Muscle of leg (tissue), 11 donors: ENCODE measurements around the gene TCF12. TPM values are rescaled to one million over a fixed set of nuclear protein-coding genes. Genes with fewer than 3 reads are reported as not detected.

Experiments used
- DNase-seq: peaks from one replicate; pipeline ENCODE4 v3.0.0; 2013
- H3K27ac ChIP-seq: one replicate; pipeline ENCODE4 v1.5.1; 2013; ENCODE audit warnings: mild to moderate bottlenecking, low read length, control low read depth
- H3K27me3 ChIP-seq: one replicate; pipeline ENCODE4 v1.6.1; 2013; ENCODE audit warnings: low read length; ENCODE audit not compliant: control insufficient read depth, insufficient read depth
- H3K36me3 ChIP-seq: one replicate; pipeline ENCODE4 v1.6.1; 2013; ENCODE audit warnings: low read length; ENCODE audit not compliant: control insufficient read depth, insufficient read depth
- H3K4me1 ChIP-seq: one replicate; pipeline ENCODE4 v1.6.1; 2013; ENCODE audit warnings: low read length; ENCODE audit not compliant: control insufficient read depth, insufficient read depth
- H3K4me3 ChIP-seq: one replicate; pipeline ENCODE4 v1.5.1; 2013; ENCODE audit warnings: low read length, control low read depth
- H3K9me3 ChIP-seq: replicated peaks from 2 replicates; pipeline ENCODE4 v1.6.1; 2013; ENCODE audit warnings: low read depth, low read length; ENCODE audit not compliant: control insufficient read depth
- WGBS: methylation state at CpG from one replicate; pipeline ENCODE4 v1.1.5; 2013; ENCODE audit warnings: missing lambda C conversion rate; ENCODE audit not compliant: insufficient coverage; 5-methylcytosine and 5-hydroxymethylcytosine counted together
- polyA plus RNA-seq, 8 donors: library from polyadenylated mRNA; unstranded; fragments of 120-200 nt; gene quantifications; one replicate each; pipeline versions ENCODE4 v1.2.1 to v1.2.3, GENCODE V29; 2013; ENCODE audit warnings: inconsistent platforms in 1 of 8, low replicate concordance in 1 of 8; ENCODE audit not compliant: insufficient read length in 8 of 8, insufficient read depth in 1 of 8
- total RNA-seq: library from RNA; stranded (reverse); fragments of 120-200 nt; gene quantifications from one replicate; pipeline ENCODE4 v1.2.4, GENCODE V29; 2013

Gene TCF12
- total and polyA plus RNA-seq, 9 donors = 79.1 to 147 (median 116) TPM

DNA sequence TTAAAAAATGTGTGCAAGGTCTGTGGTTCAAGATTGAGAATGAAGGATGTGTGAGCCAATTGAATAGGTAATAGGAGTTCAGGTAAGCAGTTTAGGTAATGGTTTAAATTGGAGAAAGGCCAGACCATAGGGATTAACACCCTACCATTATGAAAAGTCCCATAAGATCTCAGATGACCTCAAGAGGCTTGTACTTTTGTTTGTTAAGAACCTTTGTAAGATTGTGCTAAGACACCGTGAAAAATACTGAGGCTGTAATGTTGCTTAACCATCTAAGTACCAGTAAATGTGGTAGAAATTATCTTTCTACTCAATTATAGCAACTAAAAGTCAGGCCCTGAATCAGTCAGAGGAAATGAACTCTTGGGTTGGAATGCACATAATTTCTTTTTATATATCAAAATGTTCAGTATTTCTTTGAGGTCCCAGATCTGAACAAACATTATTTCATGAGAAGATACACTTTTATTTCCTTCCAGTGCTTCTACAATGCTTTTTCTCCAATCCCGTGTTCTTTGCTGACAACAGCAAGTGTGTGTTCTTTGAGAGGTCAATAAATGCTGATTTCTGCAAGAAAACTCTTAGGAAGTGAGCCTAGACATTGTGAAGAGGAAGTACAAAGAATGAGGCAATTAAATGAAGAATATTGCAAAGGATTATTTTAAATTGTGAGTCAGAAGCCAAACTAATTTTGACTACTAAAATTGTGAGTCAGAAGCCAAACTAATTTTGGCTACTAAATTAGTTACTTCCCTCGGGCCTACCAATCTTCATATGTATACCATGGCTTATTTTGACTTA, 66.4 kb downstream of the TCF12 start:
- H3K27me3 ChIP-seq = no peaks in the 10 kb centered on the region
- no CpG with 5 or more reads among the region's 3 CpGs for WGBS
- peak; percentile 52 for DNase-seq
- no peak overlapping the region for H3K4me3 ChIP-seq
- H3K27ac ChIP-seq = no peak overlapping the region
- H3K4me1 ChIP-seq = no peaks in the 10 kb centered on the region
- no peaks in the 10 kb centered on the region for H3K36me3 ChIP-seq
- no peaks in the 10 kb centered on the region for H3K9me3 ChIP-seq

DNA sequence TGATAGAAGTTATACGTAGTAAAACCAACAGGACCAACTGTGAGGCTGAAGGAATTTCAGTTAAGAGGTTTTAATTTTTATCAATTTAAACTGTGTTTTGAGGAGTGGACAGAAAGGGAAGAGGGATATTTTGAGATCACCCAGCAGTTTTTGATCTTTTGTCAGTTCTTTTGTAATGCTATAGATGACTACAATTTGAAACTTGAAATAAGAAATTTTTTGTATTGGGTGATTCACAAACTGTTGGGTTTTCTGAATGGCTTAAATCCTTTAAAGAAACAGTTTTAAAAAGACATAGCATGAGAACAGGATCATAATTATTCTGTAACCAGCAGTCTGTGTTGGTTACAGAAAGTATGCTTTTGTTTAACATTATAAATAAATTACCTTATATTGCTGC, 67.4 kb downstream of the TCF12 start:
- no peaks in the 10 kb centered on the region for H3K4me1 ChIP-seq

DNA sequence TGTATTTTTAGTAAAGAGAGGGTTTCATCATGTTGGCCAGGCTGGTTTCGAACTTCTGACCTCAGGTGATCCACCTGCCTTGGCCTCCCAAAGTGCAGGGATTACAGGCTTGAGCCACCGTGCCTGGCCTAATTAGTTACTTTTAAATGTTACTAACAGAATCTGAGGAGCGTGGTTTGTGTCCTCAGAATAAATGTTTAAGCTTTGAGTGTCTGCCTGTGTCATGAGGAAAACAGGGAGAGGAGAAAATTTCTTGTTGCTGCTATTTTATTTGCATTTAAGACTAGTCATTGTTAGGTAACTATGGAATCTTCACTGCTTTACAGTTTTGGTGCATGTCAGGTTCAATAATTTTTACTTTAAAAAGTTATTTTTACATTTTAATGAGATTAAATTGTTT, 68.8 kb downstream of the TCF12 start:
- 100% methylated on average over 1 of the region's 3 CpGs for WGBS
- H3K9me3 ChIP-seq = no peaks in the 10 kb centered on the region
- no peaks in the 10 kb centered on the region for H3K36me3 ChIP-seq
- no peaks in the 10 kb centered on the region for H3K4me1 ChIP-seq
- no peak overlapping the region for H3K4me3 ChIP-seq
- DNase-seq = no peak
- H3K27me3 ChIP-seq = no peaks in the 10 kb centered on the region
- no peak overlapping the region for H3K27ac ChIP-seq

More for the DNA sequence above, 67.4 kb downstream of the TCF12 start:
- Histone ChIP-seq H3K36me3 (no peaks in the 10 kb centered on the region), H3K9me3 (no peaks in the 10 kb centered on the region), H3K27me3 (no peaks in the 10 kb centered on the region), H3K27ac (no peak overlapping the region), H3K4me3 (no peak overlapping the region)
- WGBS = no CpG with 5 or more reads among the region's 1 CpG
- DNase-seq = no peak

DNA sequence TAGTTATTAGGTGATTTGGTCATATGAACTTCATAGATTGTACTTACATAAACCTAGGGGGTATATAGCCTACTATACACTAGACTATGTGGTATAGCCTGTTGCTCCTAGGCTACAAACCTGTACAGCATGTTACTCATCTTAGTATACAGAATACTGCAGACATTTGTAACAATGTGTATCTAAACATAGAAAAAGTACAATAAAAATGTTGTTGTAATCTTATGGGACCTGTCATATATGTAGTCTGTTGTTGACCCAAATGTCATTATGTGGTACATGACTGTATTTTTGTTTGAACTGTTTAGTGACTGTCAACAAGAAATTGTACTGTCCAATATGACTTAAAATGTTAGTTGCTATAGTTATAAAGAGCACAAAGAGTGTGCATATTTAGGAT, 69.8 kb downstream of the TCF12 start:
- H3K27me3 ChIP-seq = no peaks in the 10 kb centered on the region
- DNase-seq = no peak
- no peaks in the 10 kb centered on the region for H3K9me3 ChIP-seq
- no peak overlapping the region for H3K4me3 ChIP-seq
- H3K36me3 ChIP-seq = no peaks in the 10 kb centered on the region
- no peaks in the 10 kb centered on the region for H3K4me1 ChIP-seq
- H3K27ac ChIP-seq = no peak overlapping the region

DNA sequence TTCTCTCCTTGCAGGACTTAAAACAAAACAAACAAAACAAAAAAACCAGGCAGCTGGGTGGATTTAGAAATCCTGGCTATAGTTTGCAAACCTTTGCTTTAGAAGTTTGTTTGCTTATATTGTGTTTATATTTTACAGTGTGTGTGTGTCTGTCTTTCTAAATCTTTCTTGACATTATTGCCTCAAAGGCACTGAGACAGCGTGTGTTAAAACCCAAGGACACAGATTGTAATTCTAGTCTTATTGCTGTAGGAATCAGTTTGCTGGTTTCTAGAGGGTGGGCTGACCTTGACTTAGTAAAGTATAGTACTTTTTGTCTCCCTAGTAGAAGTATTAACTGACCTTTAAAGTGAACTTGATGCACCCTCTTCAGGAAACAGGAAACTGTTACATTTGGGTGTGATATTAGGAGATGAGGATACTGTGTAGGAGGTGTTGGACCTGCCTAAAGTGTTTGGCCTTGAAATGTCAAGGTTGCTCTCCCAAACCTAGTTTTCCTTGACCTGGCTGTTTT, 71.0 kb downstream of the TCF12 start:
- no CpG with 5 or more reads among the region's 1 CpG for WGBS

DNA sequence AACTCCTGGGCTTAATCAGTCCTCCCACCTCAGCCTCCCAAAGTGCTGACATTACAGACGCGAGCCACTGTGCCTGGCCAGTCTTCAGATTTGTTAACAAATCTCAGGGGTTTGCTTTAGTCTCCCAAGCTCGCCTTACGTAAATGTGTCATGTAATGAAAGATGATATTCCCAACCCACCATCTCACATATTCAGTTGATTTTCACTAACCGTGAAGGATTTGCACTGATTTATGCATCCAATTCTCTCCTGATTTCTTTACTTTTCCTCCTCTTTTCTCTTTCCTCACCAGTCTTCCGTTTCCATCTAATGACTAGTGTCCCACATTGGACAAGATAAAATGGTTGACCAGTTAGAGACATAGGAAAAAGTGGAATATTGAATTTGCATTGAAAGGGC, 72.6 kb downstream of the TCF12 start:
- H3K36me3 ChIP-seq = no peaks in the 10 kb centered on the region
- DNase-seq = no peak
- no peaks in the 10 kb centered on the region for H3K9me3 ChIP-seq
- WGBS = no CpG with 5 or more reads among the region's 6 CpGs
- H3K27ac ChIP-seq = no peak overlapping the region
- no peaks in the 10 kb centered on the region for H3K4me1 ChIP-seq
- H3K27me3 ChIP-seq = no peaks in the 10 kb centered on the region
- H3K4me3 ChIP-seq = no peak overlapping the region

More for the DNA sequence above, 71.0 kb downstream of the TCF12 start:
- Histone ChIP-seq H3K9me3 (no peaks in the 10 kb centered on the region), H3K36me3 (no peaks in the 10 kb centered on the region), H3K27me3 (no peaks in the 10 kb centered on the region), H3K27ac (no peak overlapping the region), H3K4me1 (no peaks in the 10 kb centered on the region), H3K4me3 (no peak overlapping the region)
- no peak for DNase-seq

DNA sequence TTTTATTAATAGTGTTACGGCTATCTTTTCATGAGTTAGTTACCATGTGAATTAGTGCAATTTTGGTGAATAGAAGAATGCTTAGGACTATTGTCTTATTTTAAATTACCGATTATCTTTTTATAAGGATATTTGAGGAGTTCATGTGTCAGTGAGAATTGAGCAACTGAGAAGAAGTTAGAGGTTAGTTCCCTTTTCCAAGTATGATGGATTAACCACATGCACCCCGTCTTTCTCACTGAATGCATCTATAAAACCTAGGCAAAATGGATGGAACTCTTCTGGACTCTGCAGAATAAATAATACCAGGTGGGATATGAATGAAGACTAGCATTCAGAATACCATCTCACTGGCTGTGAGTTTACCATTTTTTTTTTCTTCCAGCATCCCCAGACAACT, 74.3 kb downstream of the TCF12 start:
- Histone ChIP-seq H3K4me1 (no peaks in the 10 kb centered on the region), H3K36me3 (no peaks in the 10 kb centered on the region), H3K4me3 (no peak overlapping the region), H3K27me3 (no peaks in the 10 kb centered on the region), H3K27ac (no peak overlapping the region), H3K9me3 (peaks cover 4% of the 10 kb centered on the region)
- WGBS = 50% methylated on average over 1 of the region's 3 CpGs
- DNase-seq = no peak

DNA sequence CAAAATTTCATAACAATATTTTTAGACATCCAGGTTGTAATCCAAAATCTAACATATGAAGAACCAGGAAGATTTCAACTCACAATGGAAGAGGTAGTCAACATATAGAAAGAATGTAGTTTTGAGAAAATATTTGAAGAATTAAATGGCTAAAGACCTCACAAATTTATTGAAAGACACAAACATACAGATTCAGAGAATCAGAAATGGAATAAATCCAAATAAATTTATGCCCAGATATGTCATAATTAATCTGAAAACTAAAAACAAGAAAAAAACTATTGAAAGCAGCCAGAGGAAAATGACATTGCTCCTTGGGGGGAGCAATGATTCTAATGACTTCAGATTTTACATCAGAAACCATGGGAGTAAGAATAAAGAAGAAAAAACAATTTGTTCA, 75.8 kb downstream of the TCF12 start:
- no peaks in the 10 kb centered on the region for H3K27me3 ChIP-seq
- DNase-seq = no peak
- H3K9me3 ChIP-seq = peaks cover 4% of the 10 kb centered on the region
- no peaks in the 10 kb centered on the region for H3K4me1 ChIP-seq
- H3K4me3 ChIP-seq = no peak overlapping the region
- H3K36me3 ChIP-seq = no peaks in the 10 kb centered on the region
- no peak overlapping the region for H3K27ac ChIP-seq

DNA sequence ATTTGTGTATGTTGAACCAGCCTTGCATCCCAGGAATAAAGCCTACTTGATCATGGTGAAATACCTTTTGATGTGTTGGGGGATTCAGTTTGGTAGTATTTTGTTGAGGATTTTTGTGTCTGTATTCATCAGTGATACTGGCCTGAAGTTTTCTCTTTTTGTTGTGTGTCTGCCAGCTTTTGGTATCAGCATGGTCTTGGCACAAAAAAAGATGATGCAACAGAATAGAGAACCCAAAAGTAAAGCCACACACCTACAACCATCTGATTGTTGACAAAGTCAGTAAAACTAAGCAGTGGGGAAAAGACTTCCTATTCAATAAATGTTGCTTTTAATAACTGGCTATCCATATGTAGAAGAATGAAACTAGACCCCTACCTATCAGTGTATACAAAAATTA, 77.6 kb downstream of the TCF12 start:
- no peak overlapping the region for H3K4me3 ChIP-seq
- H3K4me1 ChIP-seq = no peaks in the 10 kb centered on the region
- no peak overlapping the region for H3K27ac ChIP-seq
- H3K36me3 ChIP-seq = no peaks in the 10 kb centered on the region
- DNase-seq = no peak
- peaks cover 4% of the 10 kb centered on the region for H3K9me3 ChIP-seq
- H3K27me3 ChIP-seq = no peaks in the 10 kb centered on the region

DNA sequence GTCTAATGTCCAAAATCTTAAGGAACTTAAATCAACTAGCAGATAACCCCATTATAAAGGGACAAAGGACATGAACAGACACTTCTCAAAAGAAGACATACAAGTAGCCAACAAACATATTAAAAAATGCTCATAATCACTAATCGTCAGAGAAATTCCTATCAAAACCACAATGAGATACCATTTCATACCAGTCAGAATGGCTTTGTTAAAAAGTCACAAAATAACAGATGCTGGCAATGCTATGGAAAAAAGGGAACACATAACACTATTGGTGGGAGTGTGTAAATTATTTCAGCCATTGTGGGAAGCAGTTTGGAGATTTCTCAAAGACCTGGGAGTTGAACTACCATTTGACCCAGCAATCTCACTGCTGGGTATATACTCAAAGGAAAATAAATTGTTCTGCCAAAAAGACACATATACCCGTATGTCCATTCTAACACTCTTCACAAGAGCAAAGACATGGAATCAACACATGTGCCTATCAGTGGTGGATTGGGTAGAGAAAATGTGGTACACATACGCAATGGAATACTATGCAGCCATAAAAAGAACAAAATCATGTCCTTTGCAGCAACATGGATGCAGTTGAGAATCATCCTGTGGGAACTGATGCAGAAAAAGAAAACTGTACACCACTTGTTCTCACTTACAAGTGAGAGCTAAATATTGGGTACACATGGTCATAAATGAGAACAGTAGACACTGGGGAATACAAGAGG, 78.5 kb downstream of the TCF12 start:
- DNase-seq = no peak
- H3K4me1 ChIP-seq = no peaks in the 10 kb centered on the region
- H3K27me3 ChIP-seq = no peaks in the 10 kb centered on the region
- peaks cover 4% of the 10 kb centered on the region for H3K9me3 ChIP-seq
- H3K27ac ChIP-seq = no peak overlapping the region
- no peaks in the 10 kb centered on the region for H3K36me3 ChIP-seq
- H3K4me3 ChIP-seq = no peak overlapping the region
- no CpG with 5 or more reads among the region's 3 CpGs for WGBS
